Activated CD4-positive, CD25-positive, alpha-beta regulatory T cell treated with anti-CD3 and anti-CD28 coated beads, Interleukin-2, amount 50 U/mL, for 16 hours (primary cell): ENCODE results near the gene RSU1.

Source experiments
- DNase-seq: peaks from one replicate; pipeline ENCODE4 v3.0.0-alpha.2; 2020; ENCODE audit warnings: low read depth, low spot score

Gene RSU1

DNA sequence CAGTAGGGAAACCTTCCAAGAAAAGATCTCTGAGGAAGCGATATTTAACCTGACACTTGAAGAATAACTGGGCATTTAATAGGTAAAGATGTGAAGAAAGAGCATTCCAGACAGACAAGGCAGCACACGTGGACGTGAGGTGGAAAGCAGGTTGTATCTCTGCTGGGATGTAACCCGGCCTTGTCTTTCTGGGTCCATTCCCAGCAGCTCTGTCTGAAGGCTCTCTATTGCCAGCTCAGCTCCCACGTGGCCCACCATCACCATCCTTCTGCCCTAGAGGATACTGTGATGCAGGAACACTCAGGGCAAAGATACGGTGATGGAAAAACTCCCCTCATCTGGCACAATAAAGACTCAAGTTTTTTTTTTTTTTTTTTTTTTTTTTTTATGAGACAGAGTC lies 137.7 kb downstream of the RSU1 start:
- no peak for DNase-seq

DNA sequence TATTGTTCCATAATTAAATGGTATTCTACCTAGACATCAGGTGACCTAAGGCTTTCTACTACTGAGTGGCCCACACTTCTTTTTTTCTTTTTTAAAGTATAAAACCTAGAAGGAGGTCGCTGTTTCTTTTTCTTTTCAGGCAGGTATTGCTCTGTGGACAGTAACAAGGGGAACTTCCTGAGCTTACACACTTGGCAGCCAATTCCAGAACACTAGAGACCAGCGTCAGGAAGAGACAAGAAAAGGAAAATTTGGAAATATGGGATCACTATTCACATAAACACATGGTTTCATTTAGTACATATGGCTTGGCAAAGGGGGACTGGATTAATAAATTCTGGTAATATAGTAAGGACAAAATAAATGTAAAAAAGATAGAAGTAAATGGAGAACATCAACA lies 141.9 kb downstream of the RSU1 start:
- DNase-seq: no peak

DNA sequence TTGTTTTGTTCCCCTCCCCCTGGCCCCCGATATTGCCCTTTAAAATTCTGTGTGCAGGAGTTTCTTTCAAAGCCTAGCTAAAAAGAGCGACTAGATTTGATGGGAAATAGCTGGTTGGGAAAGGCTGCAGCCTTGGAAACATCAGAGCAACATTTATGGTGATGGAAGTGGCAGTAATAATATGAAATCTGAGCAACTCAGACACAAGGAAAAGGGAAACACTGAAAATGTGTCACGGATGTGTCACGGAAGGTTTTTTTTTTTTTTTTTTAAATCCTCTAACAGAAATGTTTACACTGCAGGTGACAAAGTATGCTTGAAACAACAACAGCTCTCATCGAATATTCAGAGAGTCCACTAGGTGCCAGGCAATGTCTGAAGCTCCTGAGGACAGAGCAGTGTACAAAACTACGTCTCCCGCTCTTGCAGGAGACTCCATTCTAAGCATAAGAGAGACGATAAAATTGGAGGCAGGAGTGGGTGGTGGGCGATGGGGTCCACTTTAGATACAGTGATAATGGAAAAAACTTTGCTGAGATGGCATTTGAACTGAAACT lies 143.0 kb downstream of the RSU1 start:
- DNase-seq: no peak

DNA sequence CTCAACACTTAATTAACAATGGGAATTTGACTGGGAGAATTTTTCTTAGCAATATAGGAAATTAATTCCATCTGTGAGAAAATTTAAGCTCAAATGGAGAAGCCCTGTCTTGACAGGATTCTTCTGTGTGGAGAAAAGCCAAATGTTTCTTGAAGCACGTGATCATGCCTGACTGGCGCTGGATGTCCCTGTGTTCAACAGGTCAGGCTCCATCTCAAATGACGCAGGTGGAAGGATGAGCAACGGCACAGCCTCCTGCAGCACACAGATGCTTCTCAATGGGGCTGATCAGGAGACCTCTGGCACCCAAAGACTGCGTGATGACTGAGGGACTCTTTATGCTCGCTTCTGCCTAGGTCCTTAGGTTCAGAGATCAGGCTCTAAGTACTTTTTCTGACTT lies 143.8 kb downstream of the RSU1 start:
- DNase-seq: no peak

DNA sequence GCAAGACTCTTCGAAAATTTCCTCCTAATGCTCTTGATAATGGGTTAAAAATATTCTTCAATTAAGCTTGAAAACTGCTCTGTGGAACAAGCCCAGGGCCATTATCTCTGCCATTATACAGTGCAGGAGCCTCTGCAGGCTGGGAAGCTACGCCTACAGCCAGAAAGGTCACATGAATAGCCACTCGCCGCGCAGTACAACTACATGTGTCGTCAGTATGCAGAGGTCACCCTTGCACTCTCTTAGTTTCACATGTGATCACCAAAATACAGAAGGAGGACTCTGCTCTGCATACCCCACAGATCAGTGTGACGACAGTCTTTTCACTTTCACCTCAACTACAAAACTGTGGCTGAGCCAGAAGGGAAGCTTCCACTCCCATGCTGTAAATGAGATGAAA lies 153.8 kb downstream of the RSU1 start:
- no peak for DNase-seq

DNA sequence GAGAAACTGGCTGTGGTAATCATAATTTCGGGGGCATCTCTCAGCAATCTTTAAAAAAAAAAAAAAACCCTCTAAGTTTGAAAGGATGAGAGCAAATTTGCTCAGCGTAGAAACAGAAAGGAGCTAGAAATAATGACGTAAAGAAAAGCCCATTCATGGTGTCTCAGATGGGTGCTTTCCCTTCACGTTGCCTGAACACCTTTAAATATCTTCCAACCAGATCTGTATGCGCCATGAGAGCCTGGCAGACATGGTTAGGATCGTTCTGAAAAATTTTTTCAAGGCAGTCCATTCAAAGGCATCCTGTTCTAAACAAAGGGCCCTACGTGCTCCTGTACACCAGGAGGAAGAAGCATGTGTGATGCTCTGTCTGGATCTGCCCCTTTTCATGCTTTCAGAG lies 154.3 kb downstream of the RSU1 start:
- no peak for DNase-seq

DNA sequence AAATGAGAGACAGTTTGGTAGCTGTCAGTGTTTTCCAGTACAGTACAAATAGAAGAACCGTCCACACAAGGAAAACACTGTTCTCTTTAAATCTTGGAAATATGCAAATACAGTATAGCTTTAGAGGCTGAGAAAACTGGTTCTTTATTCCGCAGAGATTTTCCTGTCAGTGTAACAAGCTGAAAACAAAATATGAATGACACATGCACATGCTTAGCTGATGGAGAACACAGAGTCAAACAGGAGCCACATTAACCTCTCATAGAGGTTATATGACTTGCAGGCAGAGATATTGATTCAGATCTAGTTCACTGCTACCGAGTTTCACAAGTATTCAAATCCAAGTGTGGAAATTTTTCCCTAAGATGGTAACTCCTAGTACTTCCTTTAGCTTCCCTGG lies 160.3 kb downstream of the RSU1 start:
- DNase-seq: no peak

DNA sequence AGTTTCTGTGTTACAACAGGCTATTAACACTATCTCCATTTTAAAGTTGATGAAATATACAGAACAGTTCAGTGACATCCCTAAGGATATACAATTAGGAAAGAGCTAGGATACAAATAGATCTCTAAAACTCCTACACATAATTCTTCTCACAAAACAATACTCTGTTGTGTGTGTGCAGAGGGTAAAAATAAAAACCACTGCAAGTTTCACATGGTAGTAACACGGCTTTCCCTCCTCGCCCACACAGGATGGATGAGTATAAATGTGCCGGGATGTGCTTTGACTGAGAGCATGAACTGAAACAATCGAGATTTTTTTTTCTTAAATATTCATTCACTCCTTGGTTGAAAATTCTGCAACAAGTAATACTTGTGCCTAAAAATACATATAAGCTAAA lies 164.0 kb downstream of the RSU1 start:
- no peak for DNase-seq

DNA sequence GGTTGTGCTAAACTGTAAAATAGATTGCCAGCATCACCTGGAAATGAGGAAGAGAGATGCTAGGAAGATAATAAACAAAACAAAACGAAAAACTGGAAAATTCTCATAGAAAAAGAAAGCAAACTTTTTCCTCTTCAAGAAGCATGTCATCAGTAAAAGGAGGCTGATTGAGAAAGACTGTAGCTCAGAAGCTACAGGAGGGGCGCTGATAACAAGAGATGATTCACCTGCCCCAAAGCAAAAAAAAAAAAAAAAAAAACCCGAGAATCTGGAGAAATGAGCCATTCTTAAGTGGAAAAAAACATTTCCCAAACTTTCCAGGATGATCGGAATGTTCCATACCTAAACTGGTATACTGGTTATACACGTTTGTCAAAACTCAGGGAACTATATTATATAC lies 165.1 kb downstream of the RSU1 start:
- DNase-seq: no peak

DNA sequence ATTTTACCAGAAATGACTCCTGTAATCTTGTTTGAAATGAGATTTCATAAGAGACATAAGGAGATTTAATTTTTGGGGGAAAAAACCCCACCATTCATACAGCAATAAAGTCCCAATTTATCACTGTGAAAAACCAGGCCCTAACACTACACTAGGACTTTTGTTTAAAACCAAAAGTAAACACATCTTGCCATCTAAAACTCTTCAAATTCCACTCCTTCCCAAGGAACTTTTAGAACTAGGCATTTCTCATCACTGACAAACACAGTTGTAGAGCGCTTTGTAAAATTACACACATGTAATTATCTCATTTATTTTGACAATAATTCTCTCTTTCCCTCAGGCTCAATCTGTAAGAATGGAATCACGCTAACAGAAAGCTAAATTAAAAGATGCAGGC lies 167.5 kb downstream of the RSU1 start:
- no peak for DNase-seq

DNA sequence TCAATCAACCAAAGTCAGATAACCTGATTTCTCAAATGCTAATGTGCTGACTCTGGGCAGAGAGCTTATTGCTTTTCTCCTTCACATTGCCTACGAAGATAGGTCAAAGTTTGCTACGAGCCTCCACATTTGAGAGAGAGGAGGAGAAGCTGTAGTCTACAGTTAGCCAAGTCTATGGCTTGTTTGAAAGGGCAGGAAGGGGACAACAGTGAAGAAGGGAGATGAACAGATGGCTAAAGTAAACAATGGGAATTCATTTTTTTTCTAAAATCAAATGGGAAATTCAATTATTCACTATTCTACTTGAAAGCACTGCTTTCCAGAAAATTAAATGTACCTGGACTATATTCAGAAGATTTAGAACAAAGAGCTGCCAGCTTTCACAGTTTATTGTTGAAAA lies 168.9 kb downstream of the RSU1 start:
- no peak for DNase-seq

DNA sequence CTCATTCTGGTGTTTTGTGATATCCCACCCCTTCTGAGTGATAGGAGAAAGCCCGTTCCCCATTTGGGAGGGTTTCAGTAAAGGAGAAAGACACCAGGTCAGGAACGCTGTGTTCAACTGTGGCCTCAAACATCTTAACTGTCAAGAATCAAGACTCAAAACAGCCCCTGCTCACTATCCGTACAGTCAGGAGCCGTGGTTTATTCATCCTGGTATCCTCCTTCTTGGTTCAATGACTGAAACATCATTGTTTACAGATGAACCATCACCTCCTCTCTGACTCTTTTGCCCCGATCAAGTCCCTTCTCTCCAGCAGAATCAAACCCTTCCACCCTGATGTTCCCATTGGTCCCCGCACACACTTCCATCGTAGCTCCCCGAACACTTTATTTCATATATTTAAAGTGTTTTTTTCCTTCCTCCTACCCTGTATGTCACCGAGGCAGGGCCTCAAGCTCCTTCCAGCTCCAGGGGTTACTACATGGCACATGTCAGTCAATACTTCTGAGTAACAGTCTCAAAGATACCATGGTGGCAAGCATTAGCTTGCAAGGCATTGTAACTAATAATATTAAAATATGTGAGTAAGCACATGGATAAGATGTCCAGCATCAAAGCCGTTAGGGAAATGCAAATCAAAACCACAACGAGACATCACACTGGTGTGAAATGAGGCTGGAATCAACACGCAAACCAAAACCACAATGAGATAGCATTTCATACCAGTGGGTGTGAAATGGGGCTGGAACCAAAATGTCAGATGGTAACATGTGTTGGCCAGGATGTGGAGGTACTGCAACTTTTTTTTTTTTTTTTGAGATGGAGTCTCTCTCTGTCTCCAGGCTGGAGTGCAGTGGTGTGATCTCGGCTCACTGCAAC lies 170.8 kb downstream of the RSU1 start:
- DNase-seq: no peak

DNA sequence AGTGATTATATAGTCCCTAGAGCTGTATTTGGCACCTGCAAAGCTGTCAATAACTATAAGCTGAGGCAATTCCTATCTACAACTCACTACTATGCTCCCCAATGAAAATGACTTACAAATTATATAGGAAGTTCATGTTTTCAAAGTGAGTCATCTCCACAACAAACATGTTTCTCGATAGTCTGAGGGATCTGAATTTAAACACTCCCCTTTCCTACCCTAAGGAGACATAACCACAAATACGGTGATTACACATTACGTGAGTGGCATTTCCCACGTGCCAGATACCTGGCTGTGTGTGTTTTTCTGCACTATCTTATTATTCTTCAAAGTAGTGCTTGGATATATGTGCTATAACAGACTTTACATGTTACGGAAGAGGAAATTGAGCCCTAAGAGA lies 173.1 kb downstream of the RSU1 start:
- no peak for DNase-seq

DNA sequence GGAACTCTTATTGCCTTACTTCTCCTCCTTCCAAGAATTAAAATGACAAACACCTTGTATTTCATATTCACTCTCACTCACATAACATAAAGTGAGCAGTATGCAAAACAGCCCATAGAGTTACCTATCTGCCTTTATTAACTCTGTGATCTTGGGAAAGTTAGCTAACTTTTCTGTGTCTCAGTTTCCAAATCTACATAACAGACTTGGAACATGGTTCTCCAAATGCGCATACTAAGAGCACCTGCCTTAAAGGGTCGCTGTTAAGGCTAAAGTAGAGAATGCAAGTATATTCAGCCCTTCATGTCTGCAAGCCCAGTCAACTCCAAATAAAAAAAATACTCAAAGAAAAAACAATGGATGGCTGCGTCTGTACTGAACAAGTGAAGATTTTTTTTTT lies 173.7 kb downstream of the RSU1 start:
- no peak for DNase-seq

DNA sequence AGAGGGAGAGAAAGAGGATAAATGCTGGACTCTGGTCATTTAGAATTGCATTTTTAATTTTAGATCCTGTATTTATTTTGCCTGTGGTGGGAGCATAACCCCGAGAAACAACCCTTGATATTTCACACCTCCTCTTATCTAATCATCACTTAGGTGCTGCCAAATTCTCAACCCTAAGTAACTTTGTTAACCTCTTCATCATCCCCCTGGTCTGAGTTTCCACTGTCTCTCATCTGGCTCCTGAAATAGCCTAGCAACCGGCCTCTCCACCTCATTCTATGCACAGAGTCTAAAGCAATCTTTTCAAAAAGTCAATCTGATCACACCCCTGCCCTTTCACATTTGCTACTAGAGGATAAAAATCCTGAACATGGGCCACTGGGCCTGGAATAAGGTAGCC lies 177.1 kb downstream of the RSU1 start:
- no peak for DNase-seq

DNA sequence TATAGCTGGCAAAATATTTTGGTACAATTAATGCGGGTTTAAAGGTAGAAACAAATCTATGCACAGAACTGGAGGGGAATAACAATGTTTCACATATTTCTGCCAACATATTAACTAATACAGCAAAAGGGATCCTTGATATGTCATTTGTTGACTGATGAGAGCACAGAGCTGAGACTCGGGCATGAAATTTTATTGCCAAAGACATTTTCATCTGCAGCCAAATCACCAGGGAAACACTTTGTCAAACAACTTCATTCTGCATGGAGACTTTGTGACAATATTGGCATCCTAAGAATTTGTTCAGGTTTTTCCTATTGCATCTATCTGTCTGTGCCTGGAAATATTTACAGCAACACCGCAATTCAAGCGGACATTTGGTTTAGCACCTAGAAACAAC lies 177.8 kb downstream of the RSU1 start:
- no peak for DNase-seq

DNA sequence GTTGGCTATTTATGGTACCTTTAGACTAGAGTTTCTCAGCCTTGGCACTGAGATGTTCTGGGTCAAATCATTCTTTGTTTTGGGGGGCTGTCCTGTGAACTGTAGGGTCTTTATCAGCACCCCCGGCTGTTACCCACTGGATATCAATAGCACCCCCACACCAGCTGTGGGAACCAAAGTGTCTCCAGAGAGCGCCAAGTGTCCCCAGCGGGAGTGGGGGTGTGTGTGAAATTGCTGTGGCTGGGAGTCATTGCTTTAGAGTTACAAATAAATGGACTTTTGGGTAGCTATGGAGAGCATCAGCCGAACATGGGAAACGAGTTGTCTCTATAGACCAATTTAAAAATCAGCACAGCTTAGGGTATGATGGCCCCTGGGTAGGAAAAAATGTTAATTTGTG lies 184.2 kb downstream of the RSU1 start:
- no peak for DNase-seq

DNA sequence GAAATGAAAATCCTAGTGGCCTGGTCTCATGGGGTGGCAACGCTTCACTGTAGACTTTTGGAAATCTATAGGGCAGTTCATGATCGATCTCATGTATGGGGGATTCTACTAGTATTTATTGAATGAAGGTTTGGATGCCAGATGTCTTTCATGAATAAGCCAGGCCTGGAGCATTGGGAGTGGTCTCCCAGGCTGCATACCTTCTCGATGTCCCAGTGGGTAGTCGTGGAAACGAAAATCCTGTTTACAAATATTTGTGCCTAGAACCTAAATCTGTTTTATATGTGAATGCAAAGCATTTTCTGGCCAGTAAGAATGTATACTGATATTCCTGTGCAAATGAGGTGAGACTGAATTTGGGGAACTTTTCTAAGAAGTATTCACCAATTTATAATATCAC lies 190.5 kb downstream of the RSU1 start:
- DNase-seq: no peak

DNA sequence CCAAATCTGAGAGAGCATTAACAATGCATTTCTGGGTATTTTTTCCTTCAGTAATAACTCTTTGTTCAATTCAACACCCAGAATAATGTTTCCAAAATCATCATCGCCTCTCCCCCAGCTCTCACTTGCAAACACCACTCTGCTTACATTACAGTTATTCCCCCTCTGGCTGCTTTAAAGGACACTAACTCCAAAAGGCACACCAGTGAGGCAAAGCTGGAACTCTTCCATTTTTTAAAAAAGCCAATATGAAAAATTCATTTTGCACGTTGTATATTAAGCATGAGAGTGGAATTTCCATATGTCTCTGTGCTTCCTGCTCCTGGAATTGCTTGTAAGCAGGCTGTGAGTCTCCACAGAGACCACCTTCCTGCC lies 204.3 kb downstream of the RSU1 start:
- no peak for DNase-seq

DNA sequence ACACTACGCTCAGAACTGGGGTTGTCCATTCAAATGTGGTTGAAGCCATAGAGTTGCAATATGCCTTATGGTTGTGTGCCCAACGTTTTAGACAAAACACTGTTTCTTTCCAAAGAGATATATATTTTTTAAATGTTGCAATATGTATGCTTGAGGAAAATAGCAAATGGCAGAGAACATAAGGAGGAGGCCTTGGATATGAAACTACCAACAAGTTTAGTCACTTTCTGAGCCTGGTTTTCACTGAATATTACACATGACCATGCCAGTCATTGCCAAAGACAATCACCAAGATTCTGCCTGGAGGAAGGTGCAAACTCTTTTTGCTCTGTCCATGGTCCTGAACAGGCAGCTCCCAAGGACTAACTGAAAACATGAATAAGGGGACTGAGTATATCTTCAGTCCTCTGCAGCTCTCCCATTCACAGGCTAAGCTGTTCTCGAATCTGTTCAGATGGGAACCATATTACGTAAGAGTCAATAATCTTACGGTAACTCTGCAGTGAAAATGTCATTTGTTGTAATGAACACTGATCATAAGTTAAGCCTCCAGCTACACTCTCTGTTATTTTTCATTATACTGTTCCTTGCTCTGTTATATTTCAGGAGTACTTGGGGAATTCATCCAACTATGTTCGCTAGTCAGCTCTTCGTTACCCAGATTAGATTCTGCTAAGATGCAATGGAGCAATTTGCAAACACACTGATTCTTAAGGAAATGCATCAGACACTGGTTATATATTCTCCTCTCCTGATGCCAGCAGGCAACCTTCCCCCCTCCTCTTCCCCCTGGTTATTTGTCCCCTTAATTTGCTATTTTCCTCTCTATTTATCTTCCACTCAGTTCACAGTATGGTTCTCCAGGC lies 204.9 kb downstream of the RSU1 start:
- DNase-seq: no peak

DNA sequence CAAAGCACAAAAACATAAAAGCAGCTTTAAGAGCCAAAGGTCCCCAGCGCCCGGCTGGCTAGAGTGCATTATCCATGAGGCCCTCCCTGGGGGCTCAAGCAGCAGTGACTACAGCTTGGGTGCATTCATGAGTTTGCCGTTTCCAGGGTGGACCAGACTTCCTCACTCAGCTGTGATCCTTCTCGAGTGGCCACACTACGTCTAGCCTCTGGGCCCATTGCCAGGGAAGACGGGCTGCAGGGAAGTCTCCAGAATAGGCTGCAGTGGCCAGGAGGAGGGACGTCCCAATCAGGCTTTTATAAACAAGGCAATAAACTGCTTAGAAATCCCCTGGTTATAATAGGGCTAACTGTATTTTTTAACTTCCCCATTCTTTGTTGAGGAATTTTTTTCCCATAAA lies 206.2 kb downstream of the RSU1 start:
- DNase-seq: no peak

DNA sequence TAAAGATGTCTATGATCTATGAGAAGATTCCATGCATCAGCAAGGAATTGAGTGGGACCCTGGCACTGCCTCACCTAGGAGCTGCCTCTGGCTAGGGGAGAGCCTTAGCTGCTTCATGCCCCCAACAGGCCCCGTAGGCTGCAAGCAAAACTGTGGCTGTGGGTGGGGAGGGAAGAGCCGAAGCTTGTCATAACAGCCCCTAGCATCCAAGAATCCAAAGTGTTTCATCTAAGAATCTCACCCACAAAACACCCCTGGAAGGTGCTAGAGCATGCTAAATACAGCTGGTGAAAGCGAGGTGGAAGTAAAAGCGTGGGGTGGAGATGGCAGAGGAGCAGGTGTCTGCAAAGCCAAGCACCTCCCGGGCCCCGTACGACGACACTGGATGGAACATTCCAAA lies 208.0 kb downstream of the RSU1 start:
- no peak for DNase-seq

DNA sequence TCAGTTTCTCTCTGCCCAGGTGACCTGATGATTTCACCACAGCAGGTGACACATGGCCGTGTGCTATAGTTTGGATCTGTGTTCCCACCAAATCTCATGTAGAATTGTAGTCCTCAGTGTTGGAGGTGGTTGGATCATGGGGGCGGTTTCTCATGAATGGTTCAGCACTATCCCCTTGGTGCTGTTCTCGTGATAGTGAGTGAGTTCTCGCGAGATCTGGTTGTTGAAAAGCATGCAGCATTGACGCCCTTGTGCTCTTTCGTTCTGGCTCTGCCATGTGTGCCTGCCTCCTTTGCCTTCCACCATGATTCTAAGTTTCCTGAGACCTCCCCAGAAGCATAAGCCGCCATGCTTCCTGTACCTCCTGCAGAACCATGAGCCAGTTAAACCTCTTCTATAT lies 210.3 kb downstream of the RSU1 start:
- DNase-seq: no peak
